ENCODE results near the gene TMPRSS13.

The TMPRSS13 gene

GRCh38 chr11:117874253-117874909 lies 54.8 kb downstream of the TMPRSS13 start:
- no peaks in the 10 kb centered on the region for H3K9me3 ChIP-seq (ENCODE audit: control insufficient read depth in 2 of 2, low read length in 2 of 2)
- peaks cover 40 to 44% of the 10 kb centered on the region in 2 donors for H3K27me3 ChIP-seq (ENCODE audit: control insufficient read depth in 2 of 2, insufficient read depth in 2 of 2, low read length in 2 of 2)
- H3K36me3 ChIP-seq (ENCODE audit: control insufficient read depth in 2 of 2, insufficient read depth in 2 of 2, low read length in 2 of 2): no peaks in the 10 kb centered on the region
- H3K9ac ChIP-seq (ENCODE audit: low read depth in 1 of 2, low read length in 2 of 2): no peak overlapping the region
- peak overlapping the region in 1 of 2 donors; percentile 43 for H3K27ac ChIP-seq (ENCODE audit: low read depth in 2 of 2, low read length in 2 of 2)
- peaks cover 3 to 12% of the 10 kb centered on the region in 2 donors for H3K4me1 ChIP-seq (ENCODE audit: control insufficient read depth in 2 of 2, insufficient read depth in 2 of 2, low read length in 2 of 2)
- peak overlapping the region in 1 of 2 donors; percentile 31 for H3K4me3 ChIP-seq (ENCODE audit: low read length in 2 of 2)

- H3K9ac ChIP-seq (ENCODE audit: low read depth in 1 of 2, low read length in 2 of 2): no peak overlapping the region
- no peak overlapping the region for H3K27ac ChIP-seq (ENCODE audit: low read depth in 2 of 2, low read length in 2 of 2)
Observed at GRCh38 chr11:117873828-117874125, 55.4 kb downstream of the TMPRSS13 start.

GRCh38 chr11:117872975-117873827 lies 56.0 kb downstream of the TMPRSS13 start:
- no peak overlapping the region for H3K4me3 ChIP-seq (ENCODE audit: low read length in 2 of 2)
- no peak overlapping the region for H3K9ac ChIP-seq (ENCODE audit: low read depth in 1 of 2, low read length in 2 of 2)
- H3K9me3 ChIP-seq (ENCODE audit: control insufficient read depth in 2 of 2, low read length in 2 of 2): no peaks in the 10 kb centered on the region
- peaks cover 6 to 12% of the 10 kb centered on the region in 2 donors for H3K4me1 ChIP-seq (ENCODE audit: control insufficient read depth in 2 of 2, insufficient read depth in 2 of 2, low read length in 2 of 2)
- H3K36me3 ChIP-seq (ENCODE audit: control insufficient read depth in 2 of 2, insufficient read depth in 2 of 2, low read length in 2 of 2): no peaks in the 10 kb centered on the region
- no peak overlapping the region for H3K27ac ChIP-seq (ENCODE audit: low read depth in 2 of 2, low read length in 2 of 2)
- peaks cover 32 to 33% of the 10 kb centered on the region in 2 donors for H3K27me3 ChIP-seq (ENCODE audit: control insufficient read depth in 2 of 2, insufficient read depth in 2 of 2, low read length in 2 of 2)

More at GRCh38 chr11:117873828-117874125, 55.4 kb downstream of the TMPRSS13 start:
- peaks cover 35 to 38% of the 10 kb centered on the region in 2 donors for H3K27me3 ChIP-seq (ENCODE audit: control insufficient read depth in 2 of 2, insufficient read depth in 2 of 2, low read length in 2 of 2)
- H3K4me3 ChIP-seq (ENCODE audit: low read length in 2 of 2): no peak overlapping the region
- peaks cover 6 to 12% of the 10 kb centered on the region in 2 donors for H3K4me1 ChIP-seq (ENCODE audit: control insufficient read depth in 2 of 2, insufficient read depth in 2 of 2, low read length in 2 of 2)
- no peaks in the 10 kb centered on the region for H3K9me3 ChIP-seq (ENCODE audit: control insufficient read depth in 2 of 2, low read length in 2 of 2)
- H3K36me3 ChIP-seq (ENCODE audit: control insufficient read depth in 2 of 2, insufficient read depth in 2 of 2, low read length in 2 of 2): no peaks in the 10 kb centered on the region

- Histone ChIP-seq H3K4me3 (ENCODE audit: low read length in 2 of 2) (no peak overlapping the region), H3K36me3 (ENCODE audit: control insufficient read depth in 2 of 2, insufficient read depth in 2 of 2, low read length in 2 of 2) (no peaks in the 10 kb centered on the region), H3K9ac (ENCODE audit: low read depth in 1 of 2, low read length in 2 of 2) (no peak overlapping the region), H3K27me3 (ENCODE audit: control insufficient read depth in 2 of 2, insufficient read depth in 2 of 2, low read length in 2 of 2) (peaks cover 26 to 29% of the 10 kb centered on the region in 2 donors), H3K9me3 (ENCODE audit: control insufficient read depth in 2 of 2, low read length in 2 of 2) (no peaks in the 10 kb centered on the region), H3K4me1 (ENCODE audit: control insufficient read depth in 2 of 2, insufficient read depth in 2 of 2, low read length in 2 of 2) (peaks cover 6 to 12% of the 10 kb centered on the region in 2 donors), H3K27ac (ENCODE audit: low read depth in 2 of 2, low read length in 2 of 2) (no peak overlapping the region)
Observed at GRCh38 chr11:117872420-117872961, 56.7 kb downstream of the TMPRSS13 start.

- no peak overlapping the region for H3K9ac ChIP-seq (ENCODE audit: low read depth in 1 of 2, low read length in 2 of 2)
- peaks cover 6 to 9% of the 10 kb centered on the region in 2 donors for H3K4me1 ChIP-seq (ENCODE audit: control insufficient read depth in 2 of 2, insufficient read depth in 2 of 2, low read length in 2 of 2)
- no peak overlapping the region for H3K4me3 ChIP-seq (ENCODE audit: low read length in 2 of 2)
- H3K9me3 ChIP-seq (ENCODE audit: control insufficient read depth in 2 of 2, low read length in 2 of 2): no peaks in the 10 kb centered on the region
- H3K36me3 ChIP-seq (ENCODE audit: control insufficient read depth in 2 of 2, insufficient read depth in 2 of 2, low read length in 2 of 2): no peaks in the 10 kb centered on the region
- H3K27me3 ChIP-seq (ENCODE audit: control insufficient read depth in 2 of 2, insufficient read depth in 2 of 2, low read length in 2 of 2): peaks cover 20 to 23% of the 10 kb centered on the region in 2 donors
- no peak overlapping the region for H3K27ac ChIP-seq (ENCODE audit: low read depth in 2 of 2, low read length in 2 of 2)
Observed at GRCh38 chr11:117871784-117872183, 57.4 kb downstream of the TMPRSS13 start.

- no peaks in the 10 kb centered on the region for H3K36me3 ChIP-seq (ENCODE audit: control insufficient read depth in 2 of 2, insufficient read depth in 2 of 2, low read length in 2 of 2)
- H3K27me3 ChIP-seq (ENCODE audit: control insufficient read depth in 2 of 2, insufficient read depth in 2 of 2, low read length in 2 of 2): peaks cover 18 to 22% of the 10 kb centered on the region in 2 donors
- no peak overlapping the region for H3K9ac ChIP-seq (ENCODE audit: low read depth in 1 of 2, low read length in 2 of 2)
- no peak overlapping the region for H3K4me3 ChIP-seq (ENCODE audit: low read length in 2 of 2)
- peaks cover 6 to 9% of the 10 kb centered on the region in 2 donors for H3K4me1 ChIP-seq (ENCODE audit: control insufficient read depth in 2 of 2, insufficient read depth in 2 of 2, low read length in 2 of 2)
- H3K9me3 ChIP-seq (ENCODE audit: control insufficient read depth in 2 of 2, low read length in 2 of 2): no peaks in the 10 kb centered on the region
- no peak overlapping the region for H3K27ac ChIP-seq (ENCODE audit: low read depth in 2 of 2, low read length in 2 of 2)
Observed at GRCh38 chr11:117871160-117871559, 58.0 kb downstream of the TMPRSS13 start.

- Histone ChIP-seq H3K36me3 (ENCODE audit: control insufficient read depth in 2 of 2, insufficient read depth in 2 of 2, low read length in 2 of 2) (no peaks in the 10 kb centered on the region), H3K9ac (ENCODE audit: low read depth in 1 of 2, low read length in 2 of 2) (no peak overlapping the region), H3K27me3 (ENCODE audit: control insufficient read depth in 2 of 2, insufficient read depth in 2 of 2, low read length in 2 of 2) (peaks cover 10 to 17% of the 10 kb centered on the region in 2 donors), H3K4me3 (ENCODE audit: low read length in 2 of 2) (no peak overlapping the region), H3K4me1 (ENCODE audit: control insufficient read depth in 2 of 2, insufficient read depth in 2 of 2, low read length in 2 of 2) (peaks cover 3% of the 10 kb centered on the region in 2 donors), H3K27ac (ENCODE audit: low read depth in 2 of 2, low read length in 2 of 2) (no peak overlapping the region), H3K9me3 (ENCODE audit: control insufficient read depth in 2 of 2, low read length in 2 of 2) (no peaks in the 10 kb centered on the region)
Observed at GRCh38 chr11:117870103-117870952, 58.9 kb downstream of the TMPRSS13 start.

GRCh38 chr11:117869604-117870003 lies 59.6 kb downstream of the TMPRSS13 start:
- Histone ChIP-seq H3K27ac (ENCODE audit: low read depth in 2 of 2, low read length in 2 of 2) (no peak overlapping the region), H3K27me3 (ENCODE audit: control insufficient read depth in 2 of 2, insufficient read depth in 2 of 2, low read length in 2 of 2) (peaks cover 4 to 9% of the 10 kb centered on the region in 2 donors), H3K4me3 (ENCODE audit: low read length in 2 of 2) (no peak overlapping the region), H3K36me3 (ENCODE audit: control insufficient read depth in 2 of 2, insufficient read depth in 2 of 2, low read length in 2 of 2) (no peaks in the 10 kb centered on the region), H3K9ac (ENCODE audit: low read depth in 1 of 2, low read length in 2 of 2) (no peak overlapping the region), H3K4me1 (ENCODE audit: control insufficient read depth in 2 of 2, insufficient read depth in 2 of 2, low read length in 2 of 2) (peaks cover 3% of the 10 kb centered on the region in 2 donors), H3K9me3 (ENCODE audit: control insufficient read depth in 2 of 2, low read length in 2 of 2) (no peaks in the 10 kb centered on the region)

GRCh38 chr11:117868815-117869561 lies 60.2 kb downstream of the TMPRSS13 start:
- H3K36me3 ChIP-seq (ENCODE audit: control insufficient read depth in 2 of 2, insufficient read depth in 2 of 2, low read length in 2 of 2): no peaks in the 10 kb centered on the region
- peaks cover 3% of the 10 kb centered on the region in 2 donors for H3K4me1 ChIP-seq (ENCODE audit: control insufficient read depth in 2 of 2, insufficient read depth in 2 of 2, low read length in 2 of 2)
- no peak overlapping the region for H3K4me3 ChIP-seq (ENCODE audit: low read length in 2 of 2)
- peaks cover 4 to 5% of the 10 kb centered on the region in 2 donors for H3K27me3 ChIP-seq (ENCODE audit: control insufficient read depth in 2 of 2, insufficient read depth in 2 of 2, low read length in 2 of 2)
- no peak overlapping the region for H3K27ac ChIP-seq (ENCODE audit: low read depth in 2 of 2, low read length in 2 of 2)
- H3K9ac ChIP-seq (ENCODE audit: low read depth in 1 of 2, low read length in 2 of 2): no peak overlapping the region
- no peaks in the 10 kb centered on the region for H3K9me3 ChIP-seq (ENCODE audit: control insufficient read depth in 2 of 2, low read length in 2 of 2)

Measured in mucosa of rectum (tissue), 2 donors.